HG03103 (cell line): Measurements from ENCODE around the gene ARHGEF26.

Experiments
- ATAC-seq: cut with Tn5 transposase; IDR thresholded peaks from one replicate; pipeline ENCODE4 v1.9.1; 2021; ENCODE audit warnings: low read depth; ENCODE audit not compliant: unreplicated experiment

The ARHGEF26 gene

DNA sequence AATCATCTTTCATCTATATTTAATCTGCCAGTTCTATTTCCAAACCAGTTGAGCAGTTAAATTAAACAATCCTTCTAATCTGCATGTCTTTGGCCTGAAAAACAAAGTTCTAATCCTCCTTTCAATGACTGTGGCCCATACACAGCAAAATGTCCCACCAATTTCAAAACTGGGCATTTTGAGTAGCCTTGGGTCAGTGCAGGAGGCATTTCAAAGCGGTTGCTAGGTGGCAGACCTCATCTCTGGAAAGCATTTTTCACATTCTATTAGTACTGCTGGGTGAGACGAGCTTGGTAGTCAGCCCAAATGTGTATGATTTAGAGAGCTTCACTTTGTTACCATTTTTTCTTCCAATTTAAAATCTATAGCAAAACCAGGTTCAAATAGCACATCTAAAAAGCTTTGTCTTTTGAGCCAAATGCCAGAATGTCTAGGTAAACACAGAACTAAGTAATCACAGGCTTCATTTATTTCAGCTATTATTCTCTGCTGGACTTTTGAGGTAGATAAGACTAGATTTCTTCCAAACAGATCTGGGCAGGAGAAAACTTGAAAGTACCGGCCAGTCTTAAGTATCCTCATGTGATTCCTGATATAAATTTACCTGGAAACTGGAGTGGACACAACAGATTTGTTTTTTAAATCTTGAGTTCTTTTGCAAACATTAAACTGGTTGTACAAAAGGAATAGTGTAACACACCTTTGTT is 8.9 kb upstream of the ARHGEF26 start:
- ATAC-seq, result no peak

DNA sequence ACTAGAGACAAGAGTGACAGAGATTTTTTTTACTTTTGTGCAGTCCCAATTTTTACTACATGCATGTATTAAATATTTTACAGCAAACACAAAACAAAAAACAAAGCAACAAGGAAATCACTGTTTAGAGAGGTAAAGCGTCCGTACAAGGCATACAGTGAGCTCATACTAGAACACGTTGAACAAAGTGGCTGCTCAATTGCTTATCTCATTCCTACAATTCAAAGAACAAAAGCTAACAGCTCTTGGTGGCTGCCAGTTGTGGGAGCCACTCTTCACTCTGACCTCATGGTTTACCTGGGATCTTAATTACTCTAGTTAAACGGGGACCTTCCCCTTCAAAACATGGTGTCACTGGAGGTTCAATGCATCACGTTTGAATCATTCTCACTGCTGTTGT is 7.6 kb upstream of the ARHGEF26 start:
- no peak for ATAC-seq

DNA sequence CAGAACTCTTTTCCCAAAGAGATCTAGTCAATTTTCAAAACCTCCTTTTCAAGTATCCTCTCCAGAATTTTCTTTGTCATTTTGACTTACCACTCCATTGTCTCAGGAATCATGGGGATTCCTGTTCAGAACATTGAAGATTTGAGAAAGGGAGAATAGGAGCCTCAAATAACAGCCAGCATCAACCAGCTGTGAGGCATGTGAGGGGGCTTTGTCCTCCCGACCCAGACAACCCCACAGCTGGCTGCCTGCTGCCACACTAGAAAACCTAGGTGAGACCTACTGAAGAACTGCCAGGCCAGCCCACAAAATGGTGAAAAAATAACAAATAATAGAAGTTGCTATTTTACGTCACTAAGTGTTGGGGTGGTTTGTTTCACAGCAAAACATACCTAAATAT is 5.9 kb upstream of the ARHGEF26 start:
- no peak for ATAC-seq

DNA sequence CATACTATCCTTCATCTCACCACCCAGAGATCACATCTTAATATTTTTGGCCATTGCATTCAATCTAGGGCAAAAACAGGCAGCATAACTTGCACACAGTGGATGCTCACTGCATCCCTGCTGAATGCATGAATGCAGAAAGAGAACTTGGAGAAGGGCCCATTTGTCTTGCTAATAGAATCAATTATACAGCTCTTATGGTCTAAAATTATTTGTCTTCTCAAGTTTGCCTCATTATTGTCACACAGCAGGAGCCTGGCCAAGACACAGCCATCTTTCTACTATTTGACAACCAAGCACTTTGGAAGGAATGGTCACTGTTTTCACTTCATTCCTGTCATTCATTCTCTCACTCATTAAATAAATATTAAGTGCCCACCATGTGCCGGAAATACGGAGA is 1.2 kb upstream of the ARHGEF26 start:
- ATAC-seq, result no peak

DNA sequence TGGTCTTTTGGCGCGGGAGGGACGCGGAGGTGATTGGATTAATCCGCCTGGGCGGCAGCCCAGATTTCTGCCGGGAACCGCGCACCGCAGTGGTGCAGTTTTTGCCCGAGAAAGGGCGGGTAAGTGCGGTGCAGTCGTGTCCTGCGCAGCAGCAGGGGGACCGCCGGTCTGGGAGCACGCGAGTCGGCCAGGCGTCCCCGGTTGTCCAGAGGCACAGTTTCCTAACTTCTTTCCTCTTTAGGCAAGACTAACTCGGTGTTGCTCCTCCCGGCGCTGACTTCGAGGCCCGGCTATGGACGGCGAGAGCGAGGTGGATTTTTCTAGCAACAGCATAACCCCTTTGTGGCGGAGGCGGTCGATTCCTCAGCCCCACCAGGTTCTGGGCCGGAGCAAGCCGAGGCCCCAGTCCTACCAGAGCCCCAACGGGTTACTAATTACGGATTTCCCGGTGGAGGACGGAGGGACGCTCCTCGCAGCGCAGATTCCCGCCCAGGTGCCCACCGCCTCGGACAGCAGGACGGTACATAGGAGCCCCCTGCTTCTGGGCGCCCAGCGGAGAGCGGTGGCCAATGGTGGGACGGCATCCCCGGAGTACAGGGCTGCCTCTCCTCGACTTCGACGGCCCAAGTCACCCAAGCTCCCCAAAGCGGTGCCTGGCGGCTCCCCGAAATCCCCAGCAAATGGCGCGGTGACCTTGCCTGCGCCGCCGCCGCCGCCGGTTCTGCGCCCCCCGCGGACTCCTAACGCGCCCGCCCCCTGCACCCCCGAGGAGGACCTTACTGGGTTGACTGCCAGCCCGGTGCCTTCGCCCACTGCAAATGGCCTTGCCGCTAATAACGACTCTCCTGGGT is 736 bp downstream of the ARHGEF26 start:
- peak; percentile 24 for ATAC-seq

DNA sequence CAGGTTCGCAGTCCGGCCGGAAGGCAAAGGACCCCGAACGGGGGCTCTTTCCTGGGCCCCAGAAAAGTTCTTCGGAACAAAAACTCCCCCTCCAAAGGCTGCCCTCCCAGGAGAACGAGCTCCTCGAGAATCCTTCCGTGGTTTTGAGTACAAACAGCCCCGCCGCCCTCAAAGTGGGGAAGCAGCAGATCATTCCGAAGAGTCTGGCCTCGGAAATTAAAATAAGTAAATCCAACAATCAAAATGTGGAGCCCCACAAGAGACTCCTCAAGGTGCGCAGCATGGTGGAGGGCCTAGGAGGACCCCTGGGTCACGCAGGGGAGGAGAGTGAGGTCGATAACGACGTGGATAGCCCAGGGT is 1.3 kb downstream of the ARHGEF26 start:
- ATAC-seq, result no peak

DNA sequence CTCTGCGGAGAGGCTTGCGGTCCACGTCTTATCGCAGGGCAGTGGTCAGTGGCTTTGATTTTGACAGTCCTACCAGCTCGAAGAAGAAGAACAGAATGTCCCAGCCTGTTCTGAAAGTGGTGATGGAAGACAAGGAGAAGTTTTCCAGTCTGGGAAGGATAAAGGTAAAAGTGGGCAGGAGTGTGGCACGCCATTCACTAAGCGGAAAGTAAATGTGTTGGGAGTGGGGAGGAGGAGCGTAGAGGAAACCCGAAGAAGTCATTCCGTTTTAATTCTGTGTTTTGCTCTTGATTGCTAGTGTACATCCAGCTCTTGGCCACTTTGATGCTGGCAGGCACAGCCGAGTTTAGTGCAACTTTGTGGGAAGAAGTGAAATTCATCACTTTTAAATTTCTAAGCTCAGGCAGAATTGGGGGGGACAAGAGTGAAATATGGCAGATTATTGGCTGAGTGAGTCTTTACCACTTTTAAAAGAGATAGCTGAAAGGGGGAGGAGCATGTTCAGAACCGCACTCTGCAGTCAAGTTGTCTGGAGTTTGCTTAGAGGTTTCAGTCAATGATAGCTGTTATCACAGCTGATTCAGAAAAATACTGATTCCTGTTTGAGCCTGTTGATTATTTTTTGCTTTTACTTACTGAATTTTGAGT is 1.8 kb downstream of the ARHGEF26 start:
- no peak for ATAC-seq

DNA sequence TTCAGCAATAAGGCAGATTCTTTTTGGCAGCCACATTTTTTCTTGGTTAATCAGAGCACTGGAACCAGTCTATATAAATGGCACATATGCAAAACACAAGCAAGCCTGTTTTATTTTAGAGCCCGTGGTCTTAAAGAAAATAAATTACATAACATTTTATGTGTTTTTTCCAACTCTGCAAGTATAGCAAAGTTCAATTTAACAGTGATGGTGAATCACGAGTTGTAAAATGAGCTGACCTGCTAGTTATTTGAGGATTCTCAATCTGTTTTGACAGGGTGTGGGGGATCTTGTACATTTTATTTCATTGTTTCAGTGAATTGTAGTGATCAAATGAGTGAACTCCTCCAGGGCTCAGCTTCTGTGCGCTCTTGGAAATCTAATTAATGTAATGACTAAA is 2.7 kb downstream of the ARHGEF26 start:
- ATAC-seq, result no peak

DNA sequence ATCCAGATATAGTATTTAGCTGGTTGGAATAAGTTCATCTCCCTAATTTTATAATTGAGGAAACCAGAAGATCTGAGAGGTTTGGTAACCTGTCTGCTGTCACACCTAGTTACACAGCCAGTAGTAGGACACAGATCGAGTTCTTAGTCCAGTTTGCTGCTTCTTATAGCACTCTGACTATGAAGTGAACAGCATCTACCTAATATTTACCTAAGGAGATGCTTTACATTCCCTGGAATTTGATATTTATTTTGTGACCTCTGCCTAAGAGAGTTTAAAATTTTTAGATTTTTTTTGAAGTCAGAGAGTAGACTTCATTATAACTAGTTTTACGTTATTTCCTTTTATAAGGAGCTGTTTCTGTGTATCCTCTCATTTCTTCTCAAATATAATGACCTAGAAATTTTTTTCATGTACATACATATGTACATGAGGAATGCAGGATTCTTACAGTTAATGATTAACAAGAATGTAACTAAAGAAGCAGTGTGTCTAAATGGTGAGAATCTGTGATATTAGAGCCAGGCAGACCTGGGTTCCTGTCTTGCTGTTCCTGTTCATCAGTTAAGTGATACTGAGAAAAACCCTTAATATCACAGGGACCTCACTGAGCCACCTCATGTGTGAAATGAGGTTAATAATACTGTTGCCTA is 4.3 kb downstream of the ARHGEF26 start:
- ATAC-seq, result no peak

DNA sequence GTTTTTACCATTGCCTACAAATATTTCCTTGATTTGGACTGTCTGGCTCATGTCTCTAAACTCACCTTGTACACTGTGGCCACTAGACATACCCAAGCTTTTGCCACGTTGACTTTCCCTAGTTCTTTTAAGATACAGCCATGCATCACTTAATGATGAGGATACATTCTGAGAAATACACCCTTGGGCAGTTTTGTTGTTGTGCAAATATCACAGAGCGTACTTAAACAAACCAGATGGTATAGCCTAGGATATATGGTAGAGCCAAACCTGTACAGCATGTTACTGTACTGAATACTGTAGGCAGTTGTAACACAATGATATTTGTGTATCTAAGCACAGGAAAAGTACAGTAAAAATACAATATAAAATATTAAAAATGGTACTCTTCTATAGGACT is 5.5 kb downstream of the ARHGEF26 start:
- ATAC-seq, result no peak

DNA sequence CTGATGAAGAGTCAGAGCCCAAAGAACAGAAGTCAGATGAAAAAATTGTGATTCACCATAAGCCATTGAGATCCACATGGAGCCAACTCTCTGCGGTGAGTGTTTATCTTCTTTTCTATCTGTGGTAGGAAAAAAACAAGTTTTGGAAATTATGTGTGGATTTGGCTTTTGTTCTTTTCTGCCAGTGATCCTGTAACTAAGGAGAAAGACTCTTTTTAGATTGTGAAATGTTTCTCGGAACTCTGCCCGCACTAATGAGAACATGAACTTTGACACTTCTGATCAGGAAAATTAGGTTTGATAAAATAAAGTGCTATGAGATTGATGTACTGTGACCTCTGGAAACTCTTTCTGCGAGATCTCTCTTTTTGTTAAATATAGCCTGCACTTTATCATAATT is 8.4 kb downstream of the ARHGEF26 start:
- no peak for ATAC-seq

DNA sequence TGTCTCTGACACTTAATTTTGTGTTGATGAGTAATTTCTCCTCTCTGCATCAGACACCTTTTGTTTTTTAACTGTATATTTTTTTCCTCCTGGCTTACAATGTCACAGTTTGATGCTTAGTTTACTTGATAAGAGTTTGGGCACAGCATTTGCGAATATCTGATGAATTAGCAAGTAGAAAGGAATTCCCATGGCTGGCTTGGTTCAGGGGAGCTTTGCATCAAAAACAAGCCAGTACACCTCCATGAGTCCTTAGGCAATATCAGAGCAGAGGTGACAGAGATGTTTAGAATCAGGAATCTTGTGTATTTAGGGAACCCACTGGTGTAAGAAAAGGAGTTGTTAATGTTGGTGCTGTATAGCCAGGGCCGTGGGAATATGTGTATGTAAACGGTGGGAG is 9.3 kb downstream of the ARHGEF26 start:
- ATAC-seq, result no peak

DNA sequence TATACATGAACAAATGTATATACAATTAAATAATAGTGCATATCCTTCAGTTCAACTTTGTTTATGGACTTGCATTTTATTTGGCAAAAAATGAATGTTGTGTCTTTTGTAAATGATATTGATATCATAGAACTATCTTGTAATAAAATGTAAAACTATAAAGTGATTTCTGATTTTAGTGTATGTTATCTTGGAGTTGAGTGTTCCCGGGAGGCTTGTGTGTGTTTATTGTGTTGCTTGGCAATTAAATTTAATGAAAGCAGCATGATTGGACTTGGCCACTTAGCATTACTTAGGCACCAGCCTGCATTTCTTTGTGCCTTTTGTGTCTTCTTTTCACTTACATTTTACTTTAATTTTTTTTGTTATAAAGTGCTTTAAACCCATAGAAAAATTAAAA is 10.6 kb downstream of the ARHGEF26 start:
- ATAC-seq, result no peak

DNA sequence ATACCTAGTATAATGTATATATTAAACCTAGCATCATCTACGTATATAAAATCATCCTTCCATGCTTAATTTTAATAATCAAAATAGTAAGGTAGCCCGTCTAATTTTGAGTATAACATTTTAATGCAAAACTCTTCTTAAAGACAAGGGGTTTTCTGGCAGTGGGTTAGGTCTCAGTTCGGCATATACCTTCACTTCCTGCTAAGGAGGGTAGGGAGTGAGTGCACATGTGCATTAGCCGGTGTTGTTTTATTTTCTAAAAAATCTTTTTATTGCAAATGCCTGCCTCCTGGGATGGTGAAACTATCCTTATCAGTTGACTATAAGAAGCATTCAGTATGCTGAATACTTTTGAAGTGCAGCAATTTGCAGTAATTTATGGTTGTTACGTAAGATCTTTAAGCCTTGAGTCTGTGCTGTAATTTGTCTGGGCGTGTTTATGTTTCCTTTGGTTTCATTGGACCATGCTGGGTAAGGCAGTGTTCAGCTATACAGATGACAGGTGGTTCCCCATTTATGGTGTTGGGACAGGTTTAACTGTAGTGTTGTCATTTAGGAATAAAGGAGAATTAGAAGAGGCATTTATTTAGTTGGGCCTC is 11.7 kb downstream of the ARHGEF26 start:
- peak; percentile 66 for ATAC-seq

DNA sequence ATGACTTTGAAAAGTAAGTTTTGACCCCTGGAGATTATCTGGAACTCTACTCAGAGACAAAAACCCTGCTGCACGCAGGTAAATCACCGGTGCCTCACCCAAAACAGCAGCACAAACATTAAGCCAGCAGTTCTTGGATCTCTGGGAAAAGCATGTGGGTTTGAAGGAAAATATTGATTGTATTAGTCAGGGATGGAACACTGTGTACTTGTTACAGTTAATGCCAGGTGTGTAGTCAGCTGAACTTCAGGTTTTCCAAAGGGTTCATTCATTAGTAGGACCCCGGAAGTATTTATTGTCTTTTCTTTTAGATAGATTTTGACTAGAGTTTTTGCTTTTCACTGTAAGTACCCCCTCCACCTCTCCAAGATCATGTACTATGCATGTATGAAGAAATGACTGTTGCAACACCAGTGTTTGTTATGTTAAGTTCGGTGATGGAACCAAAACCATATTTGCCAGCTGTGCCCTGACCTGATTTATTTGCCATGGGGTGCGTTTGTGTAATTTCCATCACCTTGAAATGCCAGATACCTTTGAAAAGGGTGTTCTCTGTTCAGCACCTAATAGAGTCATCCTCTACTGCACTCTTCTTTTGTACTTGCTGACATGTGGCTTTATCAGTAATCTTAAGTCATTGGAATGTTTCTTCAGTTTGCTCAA is 14.5 kb downstream of the ARHGEF26 start:
- no peak for ATAC-seq

DNA sequence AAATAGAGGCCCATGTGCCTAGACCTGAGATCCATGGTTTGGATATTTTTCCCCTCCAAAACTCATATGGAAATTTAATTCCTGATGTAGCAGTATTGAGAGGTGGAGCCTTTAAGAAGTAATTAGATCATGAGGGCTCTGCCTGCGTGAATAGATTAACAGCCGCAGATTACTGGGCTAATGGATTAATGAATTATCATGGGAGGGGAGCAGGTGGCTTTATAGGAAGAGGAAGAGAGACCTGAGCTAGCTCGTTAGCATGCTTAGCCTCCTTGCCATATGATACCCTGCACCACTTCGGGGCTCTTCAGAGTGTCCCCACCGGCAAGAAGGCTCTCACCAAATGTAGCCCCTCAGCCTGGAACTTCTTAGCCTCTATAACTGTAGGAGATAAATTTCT is 15.8 kb downstream of the ARHGEF26 start:
- no peak for ATAC-seq

DNA sequence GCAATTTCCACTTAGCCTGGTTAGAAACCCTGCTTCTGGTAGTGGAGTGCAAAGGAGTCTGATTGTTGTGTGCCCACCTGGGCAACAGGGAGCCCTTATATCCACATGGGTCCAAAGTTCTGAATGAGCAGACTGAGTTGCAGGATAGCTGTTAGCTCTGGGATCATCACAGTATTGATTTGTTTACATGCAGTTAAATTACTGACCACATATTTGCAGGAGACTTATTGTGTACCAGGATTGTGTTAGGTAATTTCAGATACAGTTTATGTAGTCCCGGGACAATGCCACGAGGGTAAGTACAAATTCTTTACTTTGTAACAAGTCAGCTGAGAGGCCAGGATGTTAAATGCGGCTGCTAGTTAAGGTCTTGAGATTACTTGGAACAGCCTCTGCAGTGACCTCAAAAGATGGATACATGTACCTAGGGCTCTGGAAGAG is 18.8 kb downstream of the ARHGEF26 start:
- no peak for ATAC-seq

DNA sequence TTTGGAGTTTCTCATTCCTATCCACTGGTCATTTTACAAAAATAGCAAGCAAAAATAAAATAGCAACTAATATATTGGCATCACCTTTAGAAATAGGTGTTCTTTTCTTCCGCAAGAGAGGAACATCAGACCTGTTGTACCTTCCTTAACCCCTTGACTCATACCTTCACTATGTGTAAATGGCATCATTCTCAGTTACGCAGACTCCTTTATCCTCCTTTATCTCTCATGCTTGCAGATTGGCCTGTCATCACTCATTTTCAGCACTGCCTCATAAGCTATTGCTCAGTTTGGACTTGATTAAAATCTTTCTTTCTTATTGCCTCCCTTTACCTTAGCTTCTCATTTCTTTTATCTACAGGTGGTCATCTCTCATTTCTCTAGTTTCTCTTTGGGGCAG is 21.4 kb downstream of the ARHGEF26 start:
- no peak for ATAC-seq

DNA sequence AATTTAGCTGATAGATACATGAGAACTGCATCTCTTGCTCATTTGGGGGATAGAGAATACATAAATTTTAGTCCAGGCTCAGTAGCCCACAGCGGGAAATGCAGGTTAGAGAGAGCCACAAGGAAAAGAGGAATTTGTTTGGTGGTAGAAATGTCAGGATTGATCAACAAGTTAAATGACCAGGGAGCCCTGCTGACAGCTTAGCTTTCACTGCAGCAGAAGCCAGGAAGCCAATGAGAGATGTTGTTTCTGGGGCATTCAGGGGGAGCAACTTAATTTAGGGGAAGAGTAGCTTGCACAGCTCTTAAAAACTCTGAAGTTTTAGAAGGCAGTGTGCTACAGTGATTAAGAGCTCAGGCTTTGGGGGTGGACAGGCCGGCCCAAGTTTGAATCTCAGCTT is 22.7 kb downstream of the ARHGEF26 start:
- ATAC-seq, result no peak

DNA sequence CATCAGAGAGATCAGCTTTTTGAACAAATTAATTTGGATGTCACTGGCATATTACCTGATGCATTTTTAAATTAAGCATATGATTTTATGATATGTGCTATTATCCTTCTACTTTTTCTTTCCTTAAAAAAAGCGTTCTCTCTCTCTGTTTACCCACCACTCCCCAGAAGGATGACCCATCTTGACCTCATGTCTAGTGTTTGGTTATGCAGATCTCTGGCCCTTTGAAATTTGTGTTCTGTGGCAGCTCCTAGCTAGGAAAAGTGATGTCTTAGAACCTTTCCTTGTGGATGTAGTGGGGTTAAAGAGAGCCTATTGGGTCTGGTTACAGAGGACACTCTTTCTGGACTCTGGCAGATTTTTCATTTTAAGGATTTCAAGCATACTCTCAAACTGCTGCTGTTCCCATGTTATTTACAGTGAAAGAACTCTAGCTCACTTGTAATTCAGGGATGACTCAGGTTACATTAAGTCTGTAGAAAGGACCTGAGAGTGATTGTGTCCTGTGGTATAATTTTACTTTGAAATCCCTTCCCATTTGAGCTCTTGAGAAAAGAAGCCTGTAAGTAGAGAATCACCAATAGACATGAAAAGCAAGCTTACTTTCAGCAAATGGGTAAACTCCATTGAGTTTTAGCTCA is 23.8 kb downstream of the ARHGEF26 start:
- no peak for ATAC-seq
